Raji (cell line): Measurements from ENCODE around the gene SELENOH.

Source experiments
- POLR2A ChIP-seq: IDR thresholded peaks from 2 replicates; pipeline ENCODE4 v1.6.1; 2011; ENCODE audit warnings: low read depth, low read length, control low read depth; ENCODE audit not compliant: insufficient read depth

The SELENOH gene

DNA sequence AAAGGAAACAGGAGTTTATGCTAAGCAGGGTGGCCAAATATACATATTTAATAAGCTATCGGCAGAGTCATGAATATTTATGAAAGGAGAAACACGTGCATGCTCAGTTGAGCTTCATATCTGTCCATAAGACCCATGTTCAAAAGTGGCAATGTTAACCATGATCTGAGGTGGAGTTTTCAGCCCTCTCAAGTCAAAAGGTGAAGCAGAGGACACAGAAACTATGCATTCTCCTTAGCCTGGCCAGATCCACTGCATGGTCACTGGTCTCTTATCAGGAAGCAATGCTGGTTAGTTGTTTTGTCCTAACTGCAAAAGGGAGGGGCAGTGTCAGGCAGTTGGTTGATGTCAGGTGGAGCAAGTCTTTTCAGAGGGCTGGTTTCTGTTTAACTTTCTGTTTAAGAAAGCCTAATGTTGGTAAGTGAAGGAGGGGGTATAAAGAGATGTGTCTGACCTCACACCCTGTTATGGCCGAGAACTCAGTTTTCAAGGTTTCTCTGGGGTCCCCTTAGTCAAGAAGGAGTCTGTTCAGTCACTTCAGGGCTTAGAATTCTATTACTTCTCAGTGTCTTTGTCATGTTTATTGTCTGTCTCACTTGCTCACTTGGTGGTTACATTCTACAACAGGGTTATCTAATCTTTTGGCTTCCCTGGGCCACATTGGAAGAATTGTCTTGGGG lies 5.5 kb upstream of the SELENOH start:
- no peak for TF ChIP-seq POLR2A

DNA sequence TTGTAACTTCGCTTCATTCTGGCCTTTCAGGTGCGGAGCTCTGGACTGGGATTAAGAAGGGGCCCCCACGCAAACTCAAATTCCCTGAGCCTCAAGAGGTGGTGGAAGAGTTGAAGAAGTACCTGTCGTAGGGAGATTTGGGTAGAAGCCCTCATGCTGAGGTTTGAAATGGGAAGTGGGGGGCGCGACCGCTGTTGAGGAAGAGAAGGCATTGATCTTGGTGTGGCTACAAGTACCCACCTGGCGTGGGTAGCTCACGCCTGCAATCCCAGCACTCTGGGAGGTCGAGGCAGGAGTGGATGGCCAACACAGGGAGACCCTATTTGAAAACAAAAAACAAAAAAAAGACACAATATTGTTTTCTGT lies 779 bp downstream of the SELENOH start:
- no peak for TF ChIP-seq POLR2A

DNA sequence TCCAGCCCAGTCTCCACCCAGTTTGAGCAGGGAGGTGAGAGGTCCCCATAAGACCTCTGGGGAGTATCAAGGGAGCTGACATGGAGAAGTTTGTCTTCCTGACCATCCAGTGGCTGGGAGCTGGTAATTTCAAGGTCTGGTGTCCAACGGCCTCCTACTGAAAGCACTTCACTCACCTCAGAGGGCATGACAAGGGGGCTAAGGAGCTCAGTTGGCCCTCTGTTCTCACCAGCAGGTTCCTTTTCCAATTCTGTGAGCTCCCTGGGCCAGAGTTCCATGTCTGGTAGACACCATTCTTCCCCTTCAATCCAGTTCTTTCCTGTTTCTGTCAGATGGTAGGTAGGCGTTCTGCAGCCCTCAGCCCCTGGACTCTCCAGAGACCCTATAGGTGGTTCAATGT lies 3.1 kb downstream of the SELENOH start:
- TF ChIP-seq POLR2A, result no peak

DNA sequence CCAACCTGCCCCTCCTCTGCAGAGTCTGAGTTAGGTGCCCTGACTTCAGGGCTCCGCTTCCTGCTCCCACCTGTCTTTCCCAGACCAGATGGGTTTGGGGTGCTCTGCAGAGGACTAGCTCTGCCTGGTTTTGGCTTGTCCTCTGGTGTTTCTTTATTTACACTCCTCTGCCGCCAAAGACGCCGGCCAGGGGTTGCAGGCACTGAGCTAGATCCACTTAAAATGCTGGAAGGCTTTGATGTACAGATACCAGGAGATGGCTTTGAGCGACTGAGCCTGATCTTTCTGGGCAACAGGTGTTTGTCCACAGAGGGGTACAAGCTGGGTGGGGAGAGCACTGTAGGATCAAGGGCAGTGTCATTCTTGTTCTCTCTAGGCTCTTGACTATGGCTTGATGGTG lies 3.9 kb downstream of the SELENOH start:
- no peak for TF ChIP-seq POLR2A

DNA sequence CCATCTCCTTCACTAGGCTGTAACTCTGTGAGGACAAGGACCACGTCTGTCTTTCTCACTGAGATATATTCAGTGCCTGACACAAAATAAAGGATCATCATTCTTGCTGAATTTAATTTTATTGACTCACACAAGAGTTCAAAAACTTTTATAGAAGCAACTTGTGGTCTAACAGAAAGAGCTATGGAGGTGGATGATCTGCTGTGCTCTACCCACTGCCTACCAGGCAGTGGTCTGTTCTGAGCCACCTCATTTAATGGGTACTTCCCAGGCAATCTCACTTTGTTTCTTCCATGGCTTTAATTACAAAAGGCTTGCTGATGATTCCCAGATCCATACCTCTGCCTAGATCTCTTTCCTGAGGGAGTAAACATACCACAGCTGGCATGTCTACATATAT lies 5.6 kb downstream of the SELENOH start:
- no peak for TF ChIP-seq POLR2A

DNA sequence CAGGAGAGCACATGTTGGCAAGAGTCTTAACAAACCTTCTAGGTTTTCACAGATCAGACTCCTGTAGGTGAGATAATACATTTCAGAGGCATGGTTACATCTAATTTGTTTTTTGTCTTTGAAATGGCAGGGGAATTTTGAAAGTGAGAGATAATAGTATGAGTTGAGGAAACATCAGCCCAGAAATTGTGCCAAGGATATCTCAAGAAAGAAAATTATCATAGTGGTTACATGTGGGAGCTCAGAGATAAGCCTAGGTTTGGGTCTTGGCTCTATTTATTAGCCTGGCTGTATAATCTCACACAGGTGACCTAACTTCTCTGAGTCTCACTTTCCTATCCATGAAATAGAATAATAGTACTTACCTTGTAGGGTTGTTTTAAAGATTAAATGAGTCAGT lies 9.9 kb downstream of the SELENOH start:
- TF ChIP-seq POLR2A, result no peak

DNA sequence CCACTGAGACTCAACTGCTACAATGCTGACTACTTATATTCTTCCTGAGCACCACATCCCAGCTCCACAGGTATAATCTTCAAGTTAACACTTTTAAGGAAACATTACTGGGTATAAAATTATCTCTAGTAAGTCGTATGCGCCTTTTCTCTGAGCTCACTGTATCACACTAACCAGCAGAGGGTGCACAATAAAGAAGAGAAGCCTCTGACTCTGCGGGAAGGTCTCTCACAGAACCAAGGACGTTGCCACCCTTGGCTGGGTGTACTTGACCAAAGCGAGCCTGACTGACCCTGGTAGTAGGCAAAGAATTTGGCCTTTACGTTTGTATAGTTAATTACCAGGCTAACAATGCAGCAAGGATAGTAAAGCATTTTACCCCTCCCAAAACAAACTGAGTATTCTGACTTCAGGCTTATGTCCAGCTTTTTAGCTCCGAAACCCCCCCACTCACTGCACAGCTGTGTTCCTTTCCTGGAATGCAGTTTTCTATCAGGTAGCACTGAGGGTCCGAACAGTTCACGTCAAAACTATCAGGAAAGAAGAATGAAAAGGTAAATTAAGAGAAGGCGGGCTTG lies 10.5 kb downstream of the SELENOH start, which contains the start of gene BTBD18:
Gene BTBD18 (minus strand): TSS at position 144 of the 578 bp plus-strand sequence. CDS start 631 bp downstream, outside the sequence.
- TF ChIP-seq POLR2A, result no peak

DNA sequence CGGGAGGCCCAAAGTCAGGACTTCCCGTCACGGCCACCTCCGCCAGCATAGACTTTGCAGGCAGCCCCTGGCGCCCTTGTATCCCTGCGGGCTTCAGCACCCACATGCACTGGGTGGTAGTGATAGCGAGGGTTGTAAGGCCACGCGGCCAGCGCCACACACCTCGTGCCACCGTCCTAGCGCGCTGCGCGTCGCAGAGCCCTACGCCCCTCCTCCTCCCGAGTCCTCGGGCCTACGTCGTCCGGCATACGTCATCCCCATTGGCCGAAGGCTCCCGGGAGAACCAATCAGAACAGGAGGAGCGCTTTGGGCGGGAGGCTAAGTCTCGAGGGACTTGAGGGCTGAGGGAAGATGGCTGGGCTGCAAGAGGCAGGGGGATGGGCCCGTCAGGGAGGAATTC lies 11.7 kb downstream of the SELENOH start:
- TF ChIP-seq POLR2A, result no peak

DNA sequence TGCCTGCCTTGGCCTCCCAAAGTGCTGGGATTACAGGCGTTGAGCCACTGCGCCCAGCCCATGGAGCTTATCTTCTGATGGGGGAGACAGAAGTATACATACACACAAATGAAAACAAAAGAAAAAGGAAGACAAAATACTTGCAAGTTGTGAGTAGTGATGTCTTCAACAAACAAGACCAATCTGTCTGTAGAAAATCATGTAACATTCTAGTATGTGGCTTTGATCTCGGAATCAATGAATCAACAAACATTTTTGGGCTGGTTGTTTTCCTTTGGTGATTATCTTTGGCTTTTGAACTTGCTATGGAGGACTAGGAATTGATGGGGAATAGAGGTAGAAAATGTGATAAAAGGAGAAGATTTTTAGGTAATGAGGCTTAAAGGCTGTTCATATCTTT lies 16.9 kb downstream of the SELENOH start:
- no peak for TF ChIP-seq POLR2A

DNA sequence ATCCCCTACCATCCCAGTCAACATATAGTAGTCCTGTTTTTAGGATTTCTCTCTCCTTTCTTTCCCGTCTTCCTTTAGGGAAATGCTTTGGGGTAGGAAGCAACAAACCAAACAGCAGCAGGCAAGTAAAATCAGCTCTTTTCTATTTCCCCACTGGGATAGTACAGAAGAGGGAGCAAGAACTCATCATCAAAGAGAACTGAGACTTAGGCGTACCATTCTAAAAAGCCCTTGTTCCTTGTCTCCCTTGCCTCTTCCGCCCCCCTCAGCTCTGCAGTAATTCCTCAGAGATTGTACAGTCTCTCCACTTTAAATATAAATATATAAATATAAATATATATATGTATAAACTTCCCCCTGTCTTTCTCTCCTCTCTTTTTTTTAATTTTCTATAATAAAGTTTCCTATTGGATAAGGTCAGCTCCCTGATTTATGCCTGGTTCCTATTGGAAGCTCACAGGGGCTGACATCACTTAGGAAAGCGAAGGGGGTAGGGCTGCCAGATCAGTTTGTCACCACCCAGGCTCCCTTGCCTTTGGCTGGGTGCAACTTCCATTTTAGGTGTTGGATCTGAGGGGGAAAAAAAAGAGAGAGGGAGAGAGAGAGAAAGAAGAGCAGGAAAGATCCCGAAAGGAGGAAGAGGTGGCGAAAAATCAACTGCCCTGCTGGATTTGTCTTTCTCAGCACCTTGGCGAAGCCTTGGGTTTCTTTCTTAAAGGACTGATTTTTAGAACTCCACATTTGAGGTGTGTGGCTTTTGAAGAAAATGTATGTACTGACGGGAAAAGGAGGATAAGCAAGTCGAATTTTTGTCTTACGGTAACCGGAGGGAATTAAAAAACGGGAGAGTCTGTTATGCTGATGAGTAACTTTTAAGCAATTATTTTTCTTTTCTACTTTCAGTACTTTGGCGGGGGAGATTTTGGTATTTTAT lies 20.3 kb downstream of the SELENOH start, which contains the start of gene CTNND1:
Gene CTNND1 (plus strand): TSS at position 502 of the 934 bp plus-strand sequence. CDS start 29,677 bp downstream, outside the sequence.
- TF ChIP-seq POLR2A, result no peak

DNA sequence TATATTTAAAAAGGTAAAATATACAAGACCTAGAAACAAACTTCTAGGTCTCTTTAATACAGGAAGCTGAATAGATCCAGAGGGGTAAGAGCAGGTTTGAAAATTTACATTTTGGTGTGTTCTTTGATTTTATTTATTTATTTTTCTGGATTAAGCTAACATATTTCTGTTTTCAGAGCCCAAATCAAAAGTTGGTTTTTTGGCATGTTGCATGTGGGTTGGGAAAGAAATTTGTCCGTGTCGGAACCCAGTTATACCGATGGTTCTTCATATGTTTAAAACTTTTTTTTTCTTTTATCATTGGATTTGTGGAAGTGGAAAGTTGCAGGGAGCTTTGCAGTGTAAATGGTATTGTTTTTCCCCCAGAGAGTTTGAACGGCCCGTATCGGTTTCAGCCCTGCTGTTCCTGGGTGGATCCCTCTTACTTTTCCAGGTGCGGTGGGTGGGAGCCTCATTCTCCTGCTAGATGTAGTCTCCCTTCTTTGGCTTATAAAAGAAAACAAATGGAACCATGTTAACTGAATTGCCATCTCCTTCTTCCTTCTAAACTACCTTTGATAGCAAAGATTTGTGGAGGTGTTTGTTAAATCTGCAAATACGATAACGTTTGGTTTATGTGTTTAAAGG lies 21.1 kb downstream of the SELENOH start:
- no peak for TF ChIP-seq POLR2A

DNA sequence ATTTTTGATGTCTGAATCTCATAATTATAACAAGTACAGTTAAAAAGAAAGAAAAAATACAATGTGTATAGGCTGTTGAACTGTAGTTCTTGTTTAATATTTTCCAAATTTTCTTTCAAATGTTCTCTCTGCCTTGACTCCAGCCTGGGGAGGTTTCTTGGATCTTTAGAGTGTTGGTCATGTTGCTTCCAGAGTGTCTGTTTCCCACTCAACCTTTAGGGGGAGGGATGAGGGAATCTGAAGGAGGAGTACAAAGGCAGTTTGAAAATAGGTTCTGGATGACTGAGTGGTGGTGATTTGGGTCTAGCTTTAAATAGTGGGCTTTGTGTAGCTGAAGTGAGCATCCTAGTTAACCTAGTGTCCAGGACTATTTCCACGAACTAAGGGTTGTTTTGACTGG lies 22.3 kb downstream of the SELENOH start:
- TF ChIP-seq POLR2A, result no peak

DNA sequence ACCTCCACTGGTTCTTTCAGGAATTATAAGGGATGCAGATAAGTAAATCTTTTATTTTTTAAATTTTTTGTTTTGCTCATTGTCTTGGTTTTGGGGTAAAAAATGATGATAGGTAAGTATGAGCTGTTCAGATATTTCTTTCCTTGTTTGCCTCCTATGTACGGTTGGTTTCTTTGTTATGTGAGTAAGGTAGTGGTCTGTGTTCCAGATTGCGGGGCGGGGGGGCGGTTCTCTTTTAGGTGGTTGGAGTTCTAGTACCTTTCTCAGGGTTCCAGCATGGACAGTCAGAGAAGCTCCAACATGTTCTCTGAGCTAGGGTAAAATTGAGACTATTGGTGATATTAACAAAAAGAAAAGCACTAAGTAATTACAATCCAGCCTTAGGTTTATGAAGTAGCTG lies 22.7 kb downstream of the SELENOH start:
- no peak for TF ChIP-seq POLR2A

DNA sequence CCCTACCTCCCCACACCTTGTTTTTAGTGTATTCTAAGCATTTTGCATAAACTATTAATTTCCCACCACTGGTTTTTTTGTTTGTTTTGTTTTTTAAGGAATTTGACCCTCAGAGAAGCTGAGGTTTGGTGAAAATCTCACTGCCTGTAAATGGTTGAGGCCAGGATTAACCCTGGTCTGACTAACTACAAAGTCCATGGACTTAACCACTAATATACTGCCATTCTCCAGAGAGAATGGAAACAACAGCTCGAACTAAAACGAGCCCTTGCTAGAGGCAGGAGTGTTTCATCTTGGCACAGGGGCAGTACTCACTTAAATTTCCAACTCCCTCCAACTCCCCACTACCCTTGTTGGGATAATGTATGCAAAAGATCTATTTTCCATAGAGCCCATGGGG lies 23.3 kb downstream of the SELENOH start:
- TF ChIP-seq POLR2A, result no peak

DNA sequence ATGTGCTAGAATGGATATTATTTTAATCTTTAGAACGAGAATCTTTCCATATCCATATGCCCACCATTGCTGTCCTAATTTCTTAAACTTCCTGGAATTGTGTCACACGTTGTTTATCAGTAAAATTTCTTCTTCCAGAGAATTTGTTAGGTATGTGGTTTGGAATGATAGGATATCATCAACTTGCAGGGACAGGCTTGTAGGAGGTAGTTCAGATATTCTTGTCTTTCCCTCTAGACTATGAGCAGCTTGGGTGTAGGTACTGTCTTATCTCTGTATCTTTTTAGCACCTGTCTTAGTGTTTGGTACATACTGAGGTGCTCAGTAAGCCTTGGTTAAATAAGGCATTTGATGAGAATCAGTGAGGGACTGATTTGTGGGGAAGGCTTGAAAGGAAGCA lies 23.7 kb downstream of the SELENOH start:
- TF ChIP-seq POLR2A, result no peak

DNA sequence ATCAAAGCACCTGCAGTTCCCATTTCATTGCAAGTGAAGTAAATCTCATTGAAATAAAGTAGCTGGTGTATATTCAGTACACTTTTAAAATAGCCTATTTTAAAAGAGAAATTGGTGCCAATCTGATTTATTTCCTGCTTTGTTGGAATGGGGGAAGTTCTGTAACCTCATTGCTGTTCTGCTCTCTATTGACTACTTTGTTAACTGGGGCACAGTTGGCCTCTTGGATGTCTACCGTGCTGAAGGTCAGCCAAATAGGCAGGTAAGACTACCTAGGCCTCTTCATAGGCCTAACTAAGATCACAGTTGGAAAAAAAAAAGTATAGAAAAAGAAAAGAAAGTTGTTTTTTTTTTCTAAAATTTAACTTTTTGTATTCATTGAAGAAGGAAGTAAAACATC lies 29.5 kb downstream of the SELENOH start:
- TF ChIP-seq POLR2A, result no peak

DNA sequence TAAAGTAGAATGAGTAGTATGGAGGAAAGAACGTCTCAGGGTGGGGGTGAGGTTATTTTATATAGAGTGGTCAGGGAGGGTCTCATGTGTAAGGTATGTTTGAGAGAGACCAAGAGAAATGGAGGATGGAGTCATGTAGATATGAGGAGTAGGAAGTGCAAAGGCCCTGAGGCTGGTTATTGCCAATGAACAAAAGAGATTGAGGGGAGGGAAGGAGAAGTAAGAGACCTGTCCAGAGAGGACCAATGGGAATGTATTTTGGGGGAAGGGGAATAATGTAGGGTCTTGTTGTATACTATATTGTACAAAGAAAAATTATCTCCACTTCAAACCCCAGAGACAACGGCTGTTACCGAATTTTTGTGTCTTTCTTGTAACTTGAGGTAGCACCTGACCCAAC lies 30.1 kb downstream of the SELENOH start:
- TF ChIP-seq POLR2A, result no peak
